GM21381 (cell line): Measurements from ENCODE around the gene TUBB.

ENCODE experiments used
- ATAC-seq: cut with Tn5 transposase; IDR thresholded peaks from one replicate; pipeline ENCODE4 v1.9.1; 2021; ENCODE audit warnings: mild to moderate bottlenecking, moderate library complexity; ENCODE audit not compliant: unreplicated experiment

TUBB gene

DNA sequence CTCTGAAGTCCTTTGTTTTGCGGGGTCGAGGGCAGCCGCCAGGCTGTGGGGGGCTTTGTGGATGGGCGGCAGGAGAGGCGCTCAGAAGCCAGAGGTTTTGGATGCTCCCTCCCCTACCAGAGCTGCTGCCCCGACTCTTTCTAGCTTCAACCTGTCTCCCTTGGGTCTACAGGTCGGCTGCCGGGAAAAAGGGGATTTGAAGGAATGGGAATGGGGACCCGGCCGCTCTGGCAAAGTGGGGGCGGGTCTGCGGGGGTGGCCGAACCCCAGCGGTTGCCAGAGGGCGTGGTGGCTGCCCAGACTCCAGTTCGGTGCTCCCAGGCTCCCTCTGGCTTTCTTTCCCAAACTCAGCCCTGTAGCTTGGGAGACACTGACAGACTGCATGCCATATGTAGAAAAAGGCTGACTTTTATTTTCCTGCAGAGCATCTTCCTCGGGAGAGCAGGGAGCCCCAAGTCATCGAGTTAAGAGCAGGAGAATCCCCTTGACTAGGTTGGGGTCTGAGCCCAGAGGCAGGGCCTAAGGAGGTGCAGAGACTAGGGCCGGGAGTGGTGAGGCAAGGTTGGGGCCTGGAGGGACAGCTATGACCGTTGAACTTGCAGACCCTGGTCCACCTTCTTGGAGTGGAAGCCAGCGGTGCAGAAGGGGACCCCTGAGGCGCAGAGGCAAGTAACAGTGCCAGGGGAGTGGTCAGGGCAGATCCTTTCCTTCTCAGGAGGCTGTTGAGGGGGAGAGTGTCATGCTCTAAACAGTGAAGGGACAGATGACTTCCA is 32.3 kb upstream of the TUBB start:
- no peak for ATAC-seq

DNA sequence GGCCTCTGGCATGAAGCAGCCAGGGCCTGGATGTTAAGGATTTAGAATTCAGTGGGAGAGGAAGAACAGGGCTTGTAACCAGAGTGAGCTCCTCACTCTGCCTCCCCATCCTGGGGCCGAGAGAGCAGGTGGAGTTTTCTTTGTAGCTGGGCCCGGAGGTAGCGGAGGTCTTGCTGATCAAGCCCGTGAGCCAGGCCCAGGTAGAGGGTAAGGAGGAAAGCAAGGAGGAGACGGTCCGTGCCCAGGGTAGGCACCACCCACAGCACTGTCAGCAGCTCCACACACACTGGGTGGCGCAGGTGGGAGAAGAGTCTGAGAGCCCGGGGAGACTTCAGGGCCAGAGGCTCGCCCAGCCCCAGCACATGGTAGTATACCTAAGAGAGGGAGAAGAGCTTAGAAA is 31.6 kb upstream of the TUBB start:
- no peak for ATAC-seq

DNA sequence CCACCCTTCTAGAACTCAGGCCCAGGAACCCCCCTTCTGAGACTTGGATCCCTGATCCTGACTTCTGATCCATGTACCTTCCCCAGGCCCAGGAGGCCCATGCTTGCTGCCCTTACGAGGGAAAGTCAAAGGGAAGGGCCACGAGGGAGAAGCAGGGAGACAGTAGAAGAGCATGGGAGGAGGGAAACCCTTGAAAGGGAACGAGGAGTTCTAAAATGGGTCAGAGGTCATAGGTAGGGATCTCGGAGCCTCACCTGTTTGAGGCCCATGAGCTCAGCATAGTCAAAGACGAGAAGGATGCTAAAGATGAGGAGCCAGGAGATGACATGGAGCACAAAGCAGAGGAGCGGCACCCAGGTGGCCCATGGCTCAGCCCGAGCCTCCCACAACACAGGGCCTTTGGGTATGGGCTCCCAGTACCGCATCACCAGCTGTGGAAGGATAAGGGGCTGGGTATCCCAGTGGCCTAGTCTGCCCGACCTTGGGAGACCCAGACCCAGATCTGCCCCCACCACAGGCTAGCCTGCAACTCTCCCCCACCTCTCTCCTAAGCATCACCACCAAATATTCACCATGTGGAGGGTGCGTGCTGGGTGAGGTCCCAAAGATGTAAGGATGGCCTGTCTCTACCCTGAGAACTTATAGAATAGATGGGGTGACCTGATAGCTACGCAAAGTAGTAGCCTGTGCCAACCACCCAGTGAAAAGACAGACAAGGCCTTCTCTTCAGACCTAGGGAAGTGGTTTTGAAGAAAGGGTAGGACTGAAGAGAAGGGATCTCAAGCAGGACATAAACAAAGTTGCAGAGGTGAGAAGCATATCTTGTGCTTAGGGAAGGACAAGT is 30.9 kb upstream of the TUBB start:
- no peak for ATAC-seq

DNA sequence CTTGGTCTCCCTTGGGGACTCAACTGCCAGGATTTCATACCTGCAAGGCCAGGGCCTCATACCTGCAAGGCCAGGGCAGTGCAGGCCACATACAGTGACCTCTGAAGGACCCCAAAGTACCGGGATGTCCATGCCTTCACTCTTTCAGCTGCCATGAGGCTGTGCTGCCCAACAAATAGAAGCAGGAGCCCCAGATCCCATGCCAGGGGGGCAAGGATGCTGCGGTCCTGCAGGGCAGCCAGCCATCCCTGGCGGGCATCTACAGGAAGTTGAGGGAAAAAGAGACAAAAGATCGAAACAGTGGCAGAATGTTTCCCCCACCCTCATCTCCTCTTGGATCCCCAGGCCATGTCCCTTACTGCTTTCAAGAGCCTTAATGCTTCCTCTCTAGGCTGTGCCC is 30.2 kb upstream of the TUBB start:
- ATAC-seq: no peak

DNA sequence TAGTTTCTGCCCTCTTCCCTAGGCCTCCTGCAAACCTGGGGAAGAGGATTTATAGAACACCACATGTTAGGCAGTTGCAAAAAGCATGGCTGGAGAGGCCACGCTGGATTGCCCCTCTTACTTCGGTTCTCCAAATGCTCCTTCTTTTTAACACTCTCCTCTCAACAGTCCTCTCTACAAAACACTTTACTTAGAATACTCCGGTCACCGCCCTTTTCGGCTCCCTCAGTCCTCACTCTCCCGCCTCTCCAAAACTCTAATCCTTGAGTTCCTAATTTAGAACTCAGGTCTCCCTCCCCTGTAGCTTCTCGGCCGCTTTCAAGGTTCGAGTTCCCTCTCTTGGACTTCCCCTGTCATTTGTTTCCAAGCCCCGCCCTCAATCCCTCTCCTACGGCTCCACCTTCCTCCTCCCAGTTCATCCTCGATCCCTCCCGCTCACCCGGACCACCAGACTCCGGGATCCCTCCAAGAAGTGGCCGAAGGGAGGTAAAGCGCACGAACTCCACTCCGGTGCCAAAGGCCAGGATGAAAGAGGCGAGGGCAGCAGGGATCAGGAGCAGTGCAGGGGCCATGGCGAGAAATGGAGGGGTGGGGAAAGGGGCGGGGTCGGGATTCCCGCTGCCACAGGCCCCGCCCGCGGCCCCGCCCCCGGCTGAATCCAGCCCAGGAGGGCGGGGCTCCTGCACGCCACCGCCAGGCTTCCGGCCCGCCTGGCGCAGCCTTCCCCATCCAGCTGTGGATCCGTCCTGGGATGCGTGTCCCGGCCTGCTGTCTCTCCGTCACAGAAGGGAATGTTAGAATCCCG is 29.5 kb upstream of the TUBB start, which contains the start of gene NRM:
TSS of gene NRM (minus strand) at position 582 of the 805 bp plus-strand sequence. CDS start at position 572, 10 bp downstream.
- peak; percentile 25 for ATAC-seq

DNA sequence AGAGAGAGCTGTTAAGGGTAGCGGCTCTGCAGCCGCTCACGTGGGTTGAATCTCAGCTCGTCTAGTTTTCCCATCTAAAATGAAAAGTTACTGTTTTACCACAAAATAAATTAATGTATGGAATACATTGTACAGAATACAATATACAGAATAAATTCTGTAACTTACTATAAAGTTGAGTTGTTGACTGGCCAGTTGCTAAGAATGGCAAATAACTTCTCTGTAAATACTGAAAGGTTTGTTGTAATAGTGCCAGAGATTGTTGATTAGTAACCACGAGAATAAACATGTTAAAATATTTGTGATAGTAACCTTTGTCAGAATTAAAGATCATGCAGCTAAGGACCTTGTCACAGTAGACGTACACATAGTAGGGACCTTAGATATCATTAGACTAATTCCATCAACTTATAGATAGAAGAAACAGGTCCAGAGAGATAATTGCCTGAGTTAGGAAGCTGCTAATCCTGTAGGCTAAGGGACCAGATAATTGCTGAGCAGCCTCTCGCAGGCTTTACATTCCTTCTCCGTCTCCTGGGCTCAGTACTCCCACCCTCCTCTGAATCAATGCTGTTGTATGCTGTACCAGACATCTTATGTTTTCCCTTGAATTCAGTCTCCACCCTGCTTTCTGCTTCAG is 28.8 kb upstream of the TUBB start:
- no peak for ATAC-seq

DNA sequence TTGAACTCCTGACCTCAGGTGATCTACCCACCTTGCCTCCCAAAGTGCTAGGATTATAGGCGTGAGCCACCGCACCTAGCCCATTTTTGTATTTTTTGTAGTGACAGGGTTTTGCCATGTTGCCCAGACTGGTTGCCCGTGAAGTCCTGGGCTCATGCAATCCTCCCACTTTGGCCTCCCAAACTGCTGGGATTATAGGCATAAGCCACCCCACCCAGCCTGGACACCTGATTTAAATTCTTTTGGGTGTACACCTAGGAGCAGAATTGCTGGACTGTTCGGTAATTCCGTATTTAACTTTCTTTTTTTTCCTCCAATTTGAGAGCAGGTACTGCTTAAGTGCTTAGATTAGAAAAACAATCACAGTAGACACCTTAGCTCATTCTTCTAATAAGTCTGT is 23.7 kb upstream of the TUBB start:
- no peak for ATAC-seq

DNA sequence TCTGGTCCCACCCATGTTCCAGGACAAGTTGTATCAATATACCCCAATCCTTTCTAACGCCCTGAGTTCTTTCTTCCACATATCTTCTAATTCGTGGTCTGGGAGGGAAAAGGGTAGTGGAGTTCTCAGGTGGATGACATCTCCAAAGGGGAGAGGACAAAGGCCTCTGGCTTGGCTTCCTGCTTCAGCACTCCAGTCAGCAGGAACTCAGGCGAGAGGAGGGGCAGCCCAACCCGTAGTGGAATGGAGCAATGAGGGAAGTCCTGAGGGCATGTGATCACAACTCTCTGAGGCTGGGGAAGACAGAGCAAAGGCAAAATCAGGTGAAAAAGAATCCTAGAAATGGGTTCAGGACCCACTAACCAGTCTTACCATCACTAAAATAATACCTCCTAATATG is 19.8 kb upstream of the TUBB start:
- ATAC-seq: no peak

DNA sequence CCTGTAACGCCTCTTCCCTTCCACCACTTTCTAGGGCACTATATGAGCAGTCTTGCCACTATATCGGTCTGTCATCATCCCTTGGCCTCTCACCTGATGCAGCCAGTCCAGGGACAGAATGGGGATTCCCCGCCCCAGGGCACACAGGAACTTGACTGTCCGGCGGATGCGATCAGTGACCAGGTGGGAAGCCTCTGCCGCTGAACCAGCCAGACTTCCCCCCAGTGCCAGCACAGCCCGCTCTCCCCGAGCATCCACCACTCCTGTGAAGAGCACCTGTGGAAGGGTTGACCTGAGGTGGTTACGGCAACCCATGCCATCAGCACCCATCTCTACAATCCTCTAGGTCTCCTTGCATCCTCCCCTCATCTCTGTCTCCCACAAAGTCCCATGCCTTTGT is 17.1 kb upstream of the TUBB start:
- no peak for ATAC-seq

DNA sequence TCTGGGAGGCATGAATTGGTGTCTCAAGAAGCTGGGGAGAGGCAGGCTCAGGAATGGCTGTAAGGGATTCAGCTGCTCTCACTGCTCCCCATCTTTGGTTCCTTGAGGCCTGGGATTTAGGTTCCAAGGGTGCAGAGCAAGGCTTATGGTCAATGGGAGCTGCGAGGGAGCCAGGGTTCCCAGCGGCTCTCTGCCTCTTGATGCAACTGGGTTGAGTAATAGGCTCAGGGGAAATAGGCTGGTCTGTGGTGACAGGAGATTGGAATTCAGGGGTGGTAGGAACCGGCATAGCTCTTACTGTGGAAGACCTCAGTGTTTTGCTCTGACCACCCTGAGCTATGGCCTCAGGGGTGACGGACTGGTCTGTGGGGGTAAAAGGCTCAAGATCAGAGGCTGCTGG is 16.3 kb upstream of the TUBB start:
- no peak for ATAC-seq

DNA sequence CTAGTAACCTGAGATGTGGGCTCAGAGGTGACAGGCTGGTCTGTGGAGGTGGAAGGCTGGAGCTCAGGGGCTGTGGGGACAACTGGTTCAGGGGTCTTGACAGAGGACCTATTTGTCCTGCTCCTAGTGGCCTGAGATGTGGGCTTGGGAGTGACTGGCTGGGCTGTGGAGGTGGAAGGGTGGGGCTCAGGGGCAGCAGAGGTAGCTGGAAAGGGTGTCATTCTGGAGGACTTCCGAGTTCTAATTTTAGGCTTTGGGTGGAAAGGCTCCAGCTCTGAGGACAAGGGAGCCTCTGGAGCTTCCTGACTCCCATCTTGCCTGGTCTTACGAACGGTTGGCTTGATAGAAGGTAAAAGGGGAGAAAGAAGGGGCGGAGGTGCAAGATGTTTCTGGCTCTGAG is 14.5 kb upstream of the TUBB start:
- no peak for ATAC-seq

DNA sequence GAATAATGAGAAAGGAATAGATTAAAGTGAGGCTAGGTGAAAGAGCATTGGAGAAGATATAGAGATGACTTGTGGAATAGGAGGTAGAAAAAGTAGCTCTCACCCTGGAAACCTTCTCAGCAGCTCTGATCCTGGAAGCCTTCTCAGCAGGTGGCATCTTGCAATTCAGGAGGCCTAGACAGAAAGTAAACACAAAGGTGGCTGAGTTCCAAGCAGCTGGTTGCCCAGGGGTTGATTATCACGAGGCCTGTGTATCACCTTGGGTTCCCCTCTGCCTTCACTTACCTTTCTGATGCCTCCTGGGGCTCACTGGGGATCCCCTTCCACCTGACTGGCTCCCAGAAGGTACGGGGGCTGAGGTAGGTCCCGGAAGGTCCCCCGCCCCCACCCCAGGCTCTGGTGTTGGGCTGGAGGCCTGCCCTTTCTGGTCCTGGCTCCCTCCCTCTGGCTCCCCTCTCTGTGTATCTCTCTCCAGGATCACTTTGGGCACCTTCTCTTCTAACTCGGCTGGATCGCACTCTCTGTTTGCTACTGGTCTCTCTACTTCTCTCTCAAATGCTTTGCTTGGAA is 12.8 kb upstream of the TUBB start:
- no peak for ATAC-seq

DNA sequence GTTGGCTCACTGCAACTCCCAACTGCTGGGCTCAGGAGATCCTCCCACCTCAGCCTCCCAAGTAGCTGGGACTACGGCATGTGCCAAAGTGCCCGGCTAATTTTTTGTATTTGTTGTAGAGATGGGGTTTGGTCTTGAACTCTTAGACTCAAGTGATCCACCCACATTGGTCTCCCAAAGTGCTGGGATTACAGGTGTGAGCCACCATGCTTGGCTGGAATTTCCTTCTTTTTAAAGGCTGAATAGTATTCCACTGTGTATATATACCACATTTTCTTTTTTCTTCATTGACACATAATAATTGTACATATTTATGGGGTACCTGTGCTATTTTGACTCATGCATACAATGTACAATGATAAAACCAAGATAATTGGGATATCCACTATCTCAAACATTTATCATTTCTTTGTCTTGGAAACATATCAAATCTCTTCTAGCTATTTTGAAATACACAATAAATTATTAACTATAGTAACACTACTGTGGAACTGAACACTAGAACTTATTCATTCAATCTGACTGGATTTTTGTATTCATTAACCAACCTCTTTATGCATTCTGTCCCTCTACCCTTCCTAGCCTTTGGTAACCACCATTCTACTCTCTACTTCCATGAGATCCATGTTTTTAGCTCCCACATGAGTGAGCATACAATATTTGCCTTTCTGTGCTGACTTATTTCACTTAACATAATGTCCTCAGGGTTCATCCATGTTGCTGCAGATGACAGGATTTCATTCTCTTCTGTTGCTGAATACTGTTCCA is 10.9 kb upstream of the TUBB start:
- ATAC-seq: no peak

DNA sequence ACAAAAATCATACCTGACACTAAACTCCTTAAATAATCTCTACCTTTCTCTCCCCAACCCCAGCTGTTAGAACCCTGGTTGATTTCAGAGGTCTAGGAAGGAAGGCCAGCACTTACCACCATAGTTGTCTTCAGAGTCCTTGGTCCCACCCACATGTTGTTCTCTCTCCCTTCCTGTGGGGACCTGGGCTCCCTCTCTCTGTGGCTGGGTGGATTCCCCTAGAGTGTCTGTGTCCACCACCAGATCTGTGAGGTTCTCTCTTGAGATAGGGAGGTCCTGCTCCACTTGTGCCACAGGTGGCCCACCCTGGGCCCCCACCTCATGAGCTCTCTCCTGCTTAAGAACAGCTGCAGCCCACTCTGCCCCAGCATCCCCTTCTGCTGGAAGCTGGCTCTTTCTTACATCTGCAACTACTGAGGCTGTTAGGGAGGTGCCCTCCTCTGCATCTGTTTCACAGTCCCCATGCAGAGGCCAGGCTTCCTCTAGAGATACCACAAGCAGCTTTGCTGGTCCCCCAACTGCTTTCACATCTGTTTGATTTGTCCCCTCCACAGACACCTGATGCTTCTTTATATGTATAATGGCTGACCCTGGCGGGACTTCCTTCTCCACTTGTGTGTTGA is 8.3 kb upstream of the TUBB start:
- ATAC-seq: no peak

DNA sequence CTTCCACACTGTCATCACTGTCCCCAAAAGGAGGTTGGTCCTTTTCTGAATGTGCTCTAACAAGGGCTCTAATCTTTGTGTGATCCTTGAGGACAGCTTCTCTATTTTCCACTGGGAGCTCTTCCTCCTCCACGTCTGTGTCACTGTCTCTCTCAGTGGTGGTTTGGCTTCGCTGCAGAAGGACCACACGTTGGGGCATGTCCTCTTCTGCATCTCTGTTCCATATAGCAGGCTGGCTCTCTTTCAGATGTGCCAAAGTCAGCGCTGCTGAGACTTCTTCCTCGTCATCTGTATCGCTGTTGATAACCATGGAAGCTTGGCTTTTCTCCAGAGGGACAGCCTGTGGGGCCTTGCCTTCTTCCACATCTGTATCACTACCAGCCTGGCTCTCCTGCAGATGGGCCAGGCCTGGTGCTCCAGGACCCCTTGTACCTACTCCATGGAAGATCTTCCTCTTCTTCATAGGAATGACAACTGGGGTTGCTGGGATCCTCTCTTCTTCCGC is 7.7 kb upstream of the TUBB start:
- no peak for ATAC-seq

DNA sequence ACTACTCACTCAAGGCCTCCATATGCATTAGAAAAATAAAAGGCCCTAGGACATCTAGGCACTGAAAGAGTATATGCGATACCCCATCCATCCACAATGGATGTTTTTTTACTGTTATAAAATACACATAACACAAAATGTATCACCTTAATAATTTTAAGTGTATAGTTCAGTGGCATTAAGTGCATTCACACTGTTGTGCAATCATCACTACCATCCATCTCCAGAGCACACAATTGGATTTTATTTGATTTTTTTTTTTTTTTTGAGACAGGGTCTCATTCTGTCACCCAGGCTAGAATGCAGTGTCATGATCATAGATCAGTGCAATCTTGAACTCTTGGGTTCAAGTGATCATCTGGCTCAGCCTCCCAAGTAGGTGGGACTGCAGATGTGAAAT is 5.9 kb upstream of the TUBB start:
- ATAC-seq: no peak

DNA sequence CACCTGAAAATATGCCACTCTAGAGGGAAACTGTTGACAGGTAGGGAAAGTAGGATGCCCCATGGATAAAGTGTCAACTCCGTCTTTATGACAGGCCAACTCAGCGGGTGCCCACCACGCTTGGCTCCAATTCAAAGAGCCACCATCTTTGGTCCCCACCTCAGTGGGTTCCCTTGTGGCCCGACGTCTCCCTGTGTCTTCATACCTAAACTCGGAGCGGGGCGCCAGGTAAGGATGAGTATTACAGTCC is 3.3 kb upstream of the TUBB start:
- no peak for ATAC-seq

DNA sequence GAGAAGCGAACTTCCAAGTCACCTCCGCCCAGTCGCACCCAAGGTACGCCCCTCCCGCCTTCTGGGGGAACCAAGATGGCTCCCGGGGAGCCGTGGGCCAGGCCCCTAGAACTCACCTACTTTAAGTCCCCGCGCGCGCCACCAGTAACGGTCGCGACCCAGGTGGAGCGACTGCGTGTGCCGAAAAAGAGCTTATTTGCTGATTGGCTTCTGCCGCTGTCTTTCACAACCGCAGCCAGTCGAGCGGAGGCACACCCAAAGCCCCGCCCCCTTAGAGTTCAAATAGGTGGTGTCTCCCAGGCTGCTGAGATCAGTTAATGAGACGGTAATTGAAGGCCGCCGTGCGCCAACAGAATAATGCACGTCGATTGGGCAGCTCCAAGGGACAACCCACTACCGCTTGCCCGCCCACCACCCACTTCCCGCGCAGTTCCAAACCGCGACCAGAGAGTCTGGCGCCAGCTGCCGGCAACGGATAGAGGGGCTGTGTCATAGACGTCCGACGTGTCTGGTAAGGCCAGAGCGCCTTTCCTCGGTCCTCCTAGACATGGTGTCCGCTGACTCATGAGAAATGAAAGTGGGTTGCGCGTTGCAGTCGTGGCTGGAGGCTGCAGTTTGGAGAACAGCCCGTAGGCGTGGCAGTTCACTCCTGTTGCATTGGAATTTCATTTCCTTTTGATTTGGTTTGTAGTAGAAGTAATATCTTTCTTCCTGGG is 2.9 kb upstream of the TUBB start, which contains the start of gene MDC1:
TSS of gene MDC1 (minus strand) at position 153 of the 716 bp plus-strand sequence. CDS start 2,106 bp downstream, outside the sequence.
- peak; percentile 58 for ATAC-seq
